ENCODE results near the gene ESRRA.
"Not testable (repeated sequence)": the region's sequence is repeated elsewhere in the genome, so short reads cannot be mapped to it uniquely, and the experiment has no call there.

The ESRRA gene

DNA sequence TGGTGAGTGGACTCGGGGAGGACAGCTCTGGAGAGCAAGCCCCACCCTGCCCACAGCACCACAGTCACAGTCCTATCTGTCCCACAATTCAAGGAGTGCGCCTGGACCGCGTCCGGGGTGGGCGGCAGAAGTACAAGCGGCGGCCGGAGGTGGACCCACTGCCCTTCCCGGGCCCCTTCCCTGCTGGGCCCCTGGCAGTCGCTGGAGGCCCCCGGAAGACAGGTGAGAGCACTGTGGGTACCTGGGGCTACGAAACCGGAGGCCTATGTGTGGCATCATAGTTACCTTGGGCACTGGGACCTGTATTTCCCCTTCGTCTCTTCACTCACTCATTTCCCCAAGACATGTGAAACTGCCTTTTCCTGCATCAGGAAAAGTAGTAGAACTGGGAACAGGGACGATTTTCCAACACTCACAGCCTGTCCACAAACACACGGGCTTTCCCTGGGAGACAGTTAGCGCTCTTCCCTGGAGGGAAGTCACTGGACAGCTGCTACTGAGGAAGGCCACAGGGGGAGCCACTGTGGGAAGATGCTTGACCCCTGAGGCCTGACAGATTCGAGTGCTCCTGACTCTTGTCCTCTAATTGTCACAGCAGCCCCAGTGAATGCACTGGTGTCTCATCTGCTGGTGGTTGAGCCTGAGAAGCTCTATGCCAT, 9.0 kb downstream of the ESRRA start:
- no peak for DNase-seq

GRCh38 chr11:64314805-64315561, 9.7 kb downstream of the ESRRA start:
- no peak for DNase-seq

DNA sequence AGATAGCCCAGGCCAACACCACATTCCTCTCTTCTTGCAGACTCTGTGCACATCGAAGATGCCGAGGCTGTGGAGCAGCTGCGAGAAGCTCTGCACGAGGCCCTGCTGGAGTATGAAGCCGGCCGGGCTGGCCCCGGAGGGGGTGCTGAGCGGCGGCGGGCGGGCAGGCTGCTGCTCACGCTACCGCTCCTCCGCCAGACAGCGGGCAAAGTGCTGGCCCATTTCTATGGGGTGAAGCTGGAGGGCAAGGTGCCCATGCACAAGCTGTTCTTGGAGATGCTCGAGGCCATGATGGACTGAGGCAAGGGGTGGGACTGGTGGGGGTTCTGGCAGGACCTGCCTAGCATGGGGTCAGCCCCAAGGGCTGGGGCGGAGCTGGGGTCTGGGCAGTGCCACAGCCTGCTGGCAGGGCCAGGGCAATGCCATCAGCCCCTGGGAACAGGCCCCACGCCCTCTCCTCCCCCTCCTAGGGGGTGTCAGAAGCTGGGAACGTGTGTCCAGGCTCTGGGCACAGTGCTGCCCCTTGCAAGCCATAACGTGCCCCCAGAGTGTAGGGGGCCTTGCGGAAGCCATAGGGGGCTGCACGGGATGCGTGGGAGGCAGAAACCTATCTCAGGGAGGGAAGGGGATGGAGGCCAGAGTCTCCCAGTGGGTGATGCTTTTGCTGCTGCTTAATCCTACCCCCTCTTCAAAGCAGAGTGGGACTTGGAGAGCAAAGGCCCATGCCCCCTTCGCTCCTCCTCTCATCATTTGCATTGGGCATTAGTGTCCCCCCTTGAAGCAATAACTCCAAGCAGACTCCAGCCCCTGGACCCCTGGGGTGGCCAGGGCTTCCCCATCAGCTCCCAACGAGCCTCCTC, 10.6 kb downstream of the ESRRA start:
- not testable (repeated sequence) for DNase-seq

DNA sequence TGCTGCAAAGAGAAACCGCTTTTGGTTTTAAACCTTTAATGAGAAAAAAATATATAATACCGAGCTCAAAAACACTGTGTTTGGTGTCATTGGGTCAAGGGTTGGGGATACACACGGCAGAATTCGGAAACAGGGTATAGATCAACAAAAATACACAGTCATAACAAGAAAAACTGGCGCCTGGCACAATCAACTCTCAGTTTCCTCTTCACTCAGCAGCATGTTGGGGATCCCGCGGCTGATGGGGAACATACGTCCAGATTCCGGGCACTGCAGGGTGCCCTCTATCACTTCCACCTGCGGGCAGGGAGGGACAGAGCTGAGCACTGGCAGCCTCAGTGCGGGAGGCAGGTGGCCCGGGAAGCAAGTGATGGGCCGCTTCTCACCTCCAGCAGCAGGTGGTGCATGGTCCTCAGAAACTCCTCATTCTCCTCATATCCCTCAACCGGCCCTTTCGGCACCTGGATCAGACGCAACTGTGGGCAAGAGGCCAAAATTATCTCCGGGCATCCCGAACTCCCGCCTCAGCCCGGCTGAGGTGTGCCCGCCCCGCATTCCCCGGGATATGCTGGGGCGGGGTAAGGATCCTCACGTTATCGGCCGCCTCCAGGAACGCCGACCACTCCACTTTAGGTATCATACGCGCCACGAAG, 11.5 kb downstream of the ESRRA start:
- peak; percentile 81 for DNase-seq

DNA sequence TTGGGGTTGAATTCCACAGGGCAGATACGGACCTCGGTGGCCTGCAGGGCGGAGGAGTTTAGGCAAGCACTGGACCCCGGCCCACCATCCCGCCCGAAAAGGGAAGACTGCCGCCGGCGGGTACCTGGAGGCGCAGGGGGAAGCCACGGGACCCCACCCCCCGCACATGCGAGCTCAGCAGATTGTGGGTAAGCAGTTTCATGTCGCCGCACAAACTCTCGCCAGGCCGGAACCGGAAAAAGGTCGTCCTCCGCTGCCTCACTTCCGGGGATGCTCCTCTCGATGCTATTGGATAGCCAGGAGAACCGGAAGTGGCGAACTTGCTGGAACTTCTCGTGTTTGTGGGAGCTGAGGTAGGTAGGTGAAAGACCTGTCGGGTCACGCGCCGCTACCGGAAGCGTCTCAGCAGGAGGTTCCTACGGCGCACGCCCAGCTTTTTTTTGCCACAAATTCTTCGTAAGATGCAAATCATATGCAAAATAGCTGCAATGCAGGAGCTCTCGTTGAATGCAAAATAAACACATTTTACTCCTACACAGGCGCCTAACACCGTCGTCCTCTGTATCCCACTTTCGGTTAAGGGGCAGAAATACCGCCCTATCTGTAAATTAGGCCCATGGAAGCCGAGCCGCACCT, 12.1 kb downstream of the ESRRA start, which contains the start of gene TRMT112:
TSS of gene TRMT112 (minus strand) at position 235 of the 636 bp plus-strand sequence. CDS start at position 202, 33 bp downstream.
- DNase-seq = peak; percentile 98

- DNase-seq = peak; percentile 98
Observed at GRCh38 chr11:64317961-64318765, 12.8 kb downstream of the ESRRA start, which contains the start of gene PRDX5. Gene PRDX5 (plus strand): TSS chr11:64318121. CDS start chr11:64318216, 95 bp downstream.

DNA sequence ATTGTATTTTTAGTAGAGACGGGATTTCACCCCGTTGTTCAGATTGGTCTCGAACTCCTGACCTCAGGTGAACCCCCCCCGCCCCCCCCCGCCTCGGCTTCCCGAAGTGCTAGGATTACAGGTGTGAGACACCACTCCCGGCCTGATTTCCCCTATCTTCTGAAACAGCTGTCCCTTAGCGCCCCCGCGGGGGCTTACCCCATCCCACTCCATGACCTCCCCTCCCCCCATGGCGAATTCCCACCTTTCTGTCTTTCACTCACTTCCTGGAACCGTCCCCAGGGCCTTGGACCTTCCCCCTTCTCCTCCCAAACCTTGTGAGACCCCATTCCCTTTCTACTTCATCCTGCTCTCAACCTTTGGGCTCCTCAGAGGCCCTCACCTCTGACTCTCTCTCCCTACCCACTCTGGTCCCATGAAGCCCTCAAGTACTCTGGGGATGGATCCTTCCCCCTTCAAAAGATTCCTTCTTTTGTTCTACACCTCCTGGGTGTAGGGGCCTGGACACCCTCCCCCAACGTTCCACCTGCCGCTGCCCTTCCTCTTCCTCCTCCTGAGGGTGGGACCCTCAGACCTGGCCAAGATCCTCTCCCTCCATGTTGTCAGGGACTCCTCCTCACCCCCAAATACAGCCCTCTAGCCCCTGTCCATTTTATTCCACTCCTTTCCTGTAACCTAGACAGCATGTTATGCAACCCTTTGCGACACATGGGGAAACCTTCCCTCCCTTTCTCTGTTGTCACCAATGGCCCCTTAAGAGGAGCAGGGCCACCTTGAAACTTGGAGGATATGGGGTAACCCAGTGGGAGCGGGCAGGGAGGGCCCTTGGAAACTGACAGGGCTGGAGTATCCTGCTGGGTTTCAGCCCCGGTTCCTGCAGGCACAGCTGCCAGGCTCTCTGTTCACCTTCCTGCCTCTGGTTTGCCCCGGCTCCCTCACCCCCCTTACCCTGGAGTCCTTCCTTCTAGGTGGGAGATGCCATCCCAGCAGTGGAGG, 13.7 kb downstream of the ESRRA start:
- DNase-seq = no peak

- no peak for DNase-seq
Observed at GRCh38 chr11:64320556-64320955, 15.2 kb downstream of the ESRRA start.

- DNase-seq = no peak
Observed at GRCh38 chr11:64321026-64321425, 15.7 kb downstream of the ESRRA start.

- DNase-seq = no peak
Observed at GRCh38 chr11:64321533-64321932, 16.2 kb downstream of the ESRRA start.

- DNase-seq = no peak
Observed at GRCh38 chr11:64322925-64323260, 17.6 kb downstream of the ESRRA start.

- DNase-seq = no peak
Observed at GRCh38 chr11:64323373-64323772, 18.0 kb downstream of the ESRRA start.

DNA sequence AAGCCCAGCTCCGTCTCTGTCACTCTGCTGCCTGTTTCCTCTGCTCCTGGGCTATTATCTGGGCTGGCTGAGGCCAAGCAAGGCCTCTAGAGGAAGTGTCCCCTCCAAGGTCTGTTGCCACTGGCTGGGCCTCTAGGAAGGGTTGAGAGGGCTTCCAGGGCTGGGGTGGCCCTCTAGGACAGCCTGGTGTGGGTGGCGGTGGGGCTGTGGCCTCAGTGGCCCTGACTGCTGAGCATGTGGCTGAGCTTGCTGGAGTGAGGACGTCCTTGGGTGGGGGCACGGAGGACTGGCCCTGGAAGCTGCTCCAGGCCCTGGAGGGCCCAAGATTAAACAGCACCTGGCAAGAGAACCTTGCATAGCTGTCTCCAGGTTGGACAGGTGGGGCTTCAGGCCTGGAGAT, 18.7 kb downstream of the ESRRA start:
- not testable (repeated sequence) for DNase-seq

DNA sequence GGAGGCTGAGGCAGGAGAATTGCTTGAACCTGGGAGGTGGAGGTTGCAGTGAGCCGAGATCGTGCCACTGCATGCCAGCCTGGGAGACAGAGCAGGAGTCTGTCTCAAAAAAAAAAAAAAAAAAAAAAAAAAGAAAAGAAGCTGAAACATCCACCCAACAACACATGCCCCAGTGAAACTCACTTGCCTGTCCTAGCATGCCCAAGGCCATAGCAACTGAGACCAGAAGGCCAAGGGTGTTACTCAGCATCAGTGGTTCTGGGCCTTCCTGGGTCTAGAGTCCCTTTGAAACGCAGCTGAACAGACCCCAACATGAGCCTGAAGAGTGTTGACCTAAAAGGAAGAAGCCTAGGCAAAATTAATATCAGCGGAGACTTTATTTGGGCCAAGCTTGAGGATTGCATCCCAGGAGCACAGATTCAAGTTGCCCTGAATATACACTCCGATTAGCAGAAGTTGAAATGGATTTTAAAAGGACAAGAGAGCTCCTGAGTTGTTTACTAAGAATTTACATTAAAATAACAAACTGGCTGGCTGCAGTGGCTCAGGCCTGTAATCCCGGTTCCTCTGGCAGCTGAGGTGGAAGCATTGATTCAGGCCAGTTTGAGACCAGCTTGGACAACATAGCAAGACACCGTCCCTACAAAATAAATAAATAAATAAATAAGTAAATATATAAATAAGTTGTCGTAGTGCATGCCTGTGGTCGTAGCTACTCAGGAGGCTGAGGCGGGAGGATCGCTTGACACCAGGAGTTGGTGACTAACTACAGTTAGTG, 19.6 kb downstream of the ESRRA start:
- DNase-seq = no peak

DNA sequence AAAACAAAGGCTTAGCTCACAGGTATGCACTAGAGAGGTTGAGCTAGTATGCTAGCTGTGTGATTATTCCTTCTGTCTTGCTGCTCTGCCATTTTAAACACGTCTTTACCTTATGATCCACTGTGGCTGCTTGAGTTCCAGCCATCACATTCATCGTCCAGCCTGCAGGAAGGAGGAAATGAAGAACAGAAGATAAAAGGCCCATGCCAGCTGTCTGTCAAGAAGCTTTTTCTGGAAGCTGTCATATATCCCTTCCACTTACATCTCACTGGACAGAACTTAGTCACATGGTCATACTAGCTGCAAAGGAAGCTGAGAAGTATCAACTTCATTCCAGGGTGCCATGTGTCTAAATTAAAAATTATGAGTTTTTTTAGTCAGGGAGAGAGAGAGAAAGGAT, 22.1 kb downstream of the ESRRA start:
- no peak for DNase-seq

- no peak for DNase-seq
Observed at GRCh38 chr11:64327993-64328392, 22.7 kb downstream of the ESRRA start.

GRCh38 chr11:64330888-64331287, 25.6 kb downstream of the ESRRA start:
- DNase-seq = no peak

DNA sequence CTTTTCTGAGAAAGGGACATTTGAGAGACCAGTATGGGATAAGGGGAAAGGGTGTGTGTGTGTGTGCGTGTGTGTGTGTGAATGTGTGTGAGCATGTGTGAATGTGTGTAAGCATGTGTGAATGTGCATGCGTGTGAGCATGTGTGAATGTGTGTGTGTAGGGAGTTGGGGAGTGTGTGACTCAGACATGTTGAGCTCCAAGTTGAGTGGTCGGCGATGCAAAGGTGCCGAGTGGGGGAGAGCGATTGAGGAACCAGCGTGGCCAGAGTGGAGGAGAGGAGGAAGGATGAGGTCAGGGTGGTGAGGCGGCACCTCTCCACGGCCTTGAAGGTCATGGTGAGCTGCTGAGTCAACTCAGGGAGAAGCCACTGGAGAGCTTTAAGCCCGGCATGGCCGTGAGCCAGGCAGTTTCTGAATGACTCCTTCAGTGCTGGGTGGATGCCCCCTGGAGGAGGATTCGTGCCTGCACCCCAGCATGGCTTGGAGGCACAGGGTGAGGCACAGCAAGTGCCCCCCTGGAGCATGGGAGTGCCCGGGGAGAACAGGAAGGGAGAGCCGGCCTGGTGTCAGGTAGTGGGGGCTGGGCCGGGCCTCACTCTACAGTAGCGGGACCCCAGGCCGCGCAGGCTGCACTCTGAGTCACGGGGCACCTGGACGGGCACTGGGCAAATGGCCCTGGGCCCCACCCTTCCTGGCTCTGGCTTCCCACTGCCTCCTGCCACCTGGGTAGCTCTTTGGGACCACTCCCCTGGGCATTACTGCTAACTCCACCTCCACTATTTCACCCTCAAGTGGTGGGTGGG, 26.4 kb downstream of the ESRRA start:
- DNase-seq = peak; percentile 88

GRCh38 chr11:64333556-64333955, 28.2 kb downstream of the ESRRA start:
- DNase-seq = no peak

Measured in activated effector memory CD4-positive, alpha-beta T cell treated with anti-CD3 and anti-CD28 coated beads, Interleukin-2, amount 50 U/mL, for 16 hours (primary cell).